Measurements from ENCODE around the gene CEP120.

CEP120 gene

GRCh38 chr5:123359454-123360200 lies 63.6 kb downstream of the CEP120 start:
- TF ChIP-seq, protein P1, sequence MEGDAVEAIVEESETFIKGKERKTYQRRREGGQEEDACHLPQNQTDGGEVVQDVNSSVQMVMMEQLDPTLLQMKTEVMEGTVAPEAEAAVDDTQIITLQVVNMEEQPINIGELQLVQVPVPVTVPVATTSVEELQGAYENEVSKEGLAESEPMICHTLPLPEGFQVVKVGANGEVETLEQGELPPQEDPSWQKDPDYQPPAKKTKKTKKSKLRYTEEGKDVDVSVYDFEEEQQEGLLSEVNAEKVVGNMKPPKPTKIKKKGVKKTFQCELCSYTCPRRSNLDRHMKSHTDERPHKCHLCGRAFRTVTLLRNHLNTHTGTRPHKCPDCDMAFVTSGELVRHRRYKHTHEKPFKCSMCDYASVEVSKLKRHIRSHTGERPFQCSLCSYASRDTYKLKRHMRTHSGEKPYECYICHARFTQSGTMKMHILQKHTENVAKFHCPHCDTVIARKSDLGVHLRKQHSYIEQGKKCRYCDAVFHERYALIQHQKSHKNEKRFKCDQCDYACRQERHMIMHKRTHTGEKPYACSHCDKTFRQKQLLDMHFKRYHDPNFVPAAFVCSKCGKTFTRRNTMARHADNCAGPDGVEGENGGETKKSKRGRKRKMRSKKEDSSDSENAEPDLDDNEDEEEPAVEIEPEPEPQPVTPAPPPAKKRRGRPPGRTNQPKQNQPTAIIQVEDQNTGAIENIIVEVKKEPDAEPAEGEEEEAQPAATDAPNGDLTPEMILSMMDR (IDR thresholded peaks at IDR 0.05; ENCODE audit: low read depth, low read length), result no peak
- peak; percentile 25 for DNase-seq (ENCODE audit: extremely low read depth, low read depth)

DNA sequence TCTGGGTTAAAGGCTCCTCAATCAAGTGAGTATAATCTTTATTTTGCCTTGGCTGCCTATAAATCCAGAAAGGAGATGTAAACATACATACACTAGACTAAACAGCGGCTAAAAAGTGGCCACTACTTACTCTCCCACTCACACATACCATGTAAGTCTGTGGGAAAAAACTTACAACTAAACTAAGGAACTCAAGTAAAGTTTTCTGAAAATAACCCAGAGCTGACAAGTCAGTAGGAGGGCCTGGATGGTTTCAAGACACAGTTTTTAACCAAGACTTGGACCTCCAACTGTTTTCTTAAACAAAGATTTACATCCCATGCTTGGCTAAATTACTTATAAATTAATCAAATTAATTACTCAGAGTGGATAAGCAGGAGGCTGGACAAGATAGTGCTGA lies 64.5 kb downstream of the CEP120 start:
- TF ChIP-seq, protein P1 (IDR thresholded peaks at IDR 0.05; ENCODE audit: low read depth, low read length), result no peak
- no peak for DNase-seq (ENCODE audit: extremely low read depth, low read depth)

DNA sequence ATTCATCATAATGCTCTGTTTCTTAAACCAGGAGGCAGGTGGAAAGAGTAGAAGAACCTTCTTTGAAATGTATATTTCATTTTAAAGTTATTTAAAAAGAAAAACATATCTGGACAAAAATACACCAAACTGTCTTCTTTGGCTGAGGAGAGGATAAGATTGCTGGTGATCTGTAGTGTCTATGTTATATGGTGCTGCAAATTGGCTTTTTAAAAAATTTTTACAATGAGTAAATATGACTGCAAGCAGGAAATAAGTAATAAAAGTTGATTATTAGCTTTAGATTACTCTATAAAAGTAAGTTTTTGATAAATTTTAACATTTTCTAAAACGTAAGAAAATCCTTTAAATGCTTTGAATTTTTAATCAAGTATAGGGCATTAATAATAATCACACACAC lies 64.9 kb downstream of the CEP120 start:
- TF ChIP-seq, protein P1 (IDR thresholded peaks at IDR 0.05; ENCODE audit: low read depth, low read length), result no peak

GRCh38 chr5:123351820-123352219 lies 71.4 kb downstream of the CEP120 start:
- DNase-seq (ENCODE audit: extremely low read depth, low read depth), result no peak
- TF ChIP-seq, protein P1 (IDR thresholded peaks at IDR 0.05; ENCODE audit: low read depth, low read length), result no peak

More for the DNA sequence above, 64.9 kb downstream of the CEP120 start:
- no peak for DNase-seq (ENCODE audit: extremely low read depth, low read depth)

DNA sequence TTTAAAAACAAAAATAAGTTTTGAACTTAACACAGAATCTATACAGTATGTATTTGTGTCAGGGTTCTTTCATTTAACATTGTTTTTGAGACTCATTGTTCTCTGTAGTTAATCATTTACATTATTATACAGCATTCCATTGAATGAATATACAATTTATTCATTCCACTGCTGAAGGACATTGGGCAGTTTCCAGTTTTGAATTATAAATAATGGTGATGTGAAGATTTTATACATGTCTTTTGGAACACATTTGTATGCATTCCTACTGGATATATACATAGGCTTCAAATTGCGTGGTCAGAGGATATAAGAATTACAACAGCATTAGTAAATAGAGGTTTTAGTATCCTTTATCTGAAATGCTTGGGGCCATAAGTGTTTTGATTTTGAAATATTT lies 72.0 kb downstream of the CEP120 start:
- DNase-seq (ENCODE audit: extremely low read depth, low read depth), result no peak
- TF ChIP-seq, protein P1 (IDR thresholded peaks at IDR 0.05; ENCODE audit: low read depth, low read length), result no peak

GRCh38 chr5:123350742-123351141 lies 72.5 kb downstream of the CEP120 start:
- TF ChIP-seq, protein P1 (IDR thresholded peaks at IDR 0.05; ENCODE audit: low read depth, low read length), result no peak
- DNase-seq (ENCODE audit: extremely low read depth, low read depth), result no peak

DNA sequence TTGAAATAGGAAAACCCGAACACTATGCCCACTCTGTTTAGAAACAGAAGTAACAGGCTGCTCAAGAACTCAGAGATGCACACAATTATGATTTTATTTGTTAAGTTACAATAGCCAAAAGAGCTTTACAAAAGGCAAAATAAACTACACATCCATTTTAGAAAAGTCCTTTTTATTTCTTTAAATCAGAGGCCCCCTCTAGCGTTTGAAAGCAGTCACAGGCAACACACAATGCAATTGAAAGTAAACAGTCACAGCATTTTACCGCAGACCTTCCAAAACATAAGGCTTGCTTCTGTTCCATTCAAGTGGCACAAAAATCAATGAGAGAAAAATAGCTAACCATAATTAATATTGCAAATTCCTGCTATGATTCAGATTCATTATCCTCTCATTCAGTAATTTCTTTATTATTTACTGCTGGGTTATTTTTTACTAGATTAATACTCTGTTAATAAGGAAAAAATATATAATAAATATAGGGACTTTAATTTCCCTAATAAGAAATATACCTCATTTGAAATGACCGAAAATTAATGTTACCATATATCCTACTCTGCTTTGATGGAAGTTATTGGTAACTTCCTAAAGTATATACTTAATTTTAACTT lies 78.3 kb downstream of the CEP120 start:
- TF ChIP-seq, protein P1 (IDR thresholded peaks at IDR 0.05; ENCODE audit: low read depth, low read length), result peak; percentile 84
- peak; percentile 7 for DNase-seq (ENCODE audit: extremely low read depth, low read depth)

All from AG09319 (cell line).